Lung (tissue), 12 donors: Measurements from ENCODE around the gene OR13C8. TPM values are rescaled to one million over a fixed set of nuclear protein-coding genes. Genes with fewer than 3 reads are reported as not detected.

Source experiments
- ATAC-seq: fragments of 200-7000 bp; cut with Tn5 transposase; one replicate; pipeline ENCODE4 v1.9.1; 2020; ENCODE audit warnings: moderate number of reproducible peaks; ENCODE audit not compliant: insufficient read depth, low FRiP score
- DNase-seq, 3 donors: peaks; one replicate each; pipeline ENCODE4 v3.0.0-alpha.2; 2013 to 2017
- H3K27ac ChIP-seq, 2 donors: one replicate each; pipeline ENCODE4 v1.5.1; 2013; ENCODE audit warnings: mild to moderate bottlenecking in 2 of 2, moderate library complexity in 2 of 2, control low read depth in 1 of 2, inconsistent platforms in 1 of 2, low read depth in 1 of 2, low read length in 1 of 2
- H3K27me3 ChIP-seq, 3 donors: one replicate each; pipeline ENCODE4 v1.5.1; 2013; ENCODE audit warnings: low read length in 2 of 3; ENCODE audit not compliant: control insufficient read depth in 3 of 3, insufficient read depth in 3 of 3
- H3K36me3 ChIP-seq, 4 donors: one replicate each; pipeline ENCODE4 v1.5.1; 2013; ENCODE audit warnings: low read length in 4 of 4, mild to moderate bottlenecking in 1 of 4, moderate library complexity in 1 of 4; ENCODE audit not compliant: control insufficient read depth in 4 of 4, insufficient read depth in 4 of 4
- H3K4me1 ChIP-seq, 5 donors: one replicate each; pipeline ENCODE4 v1.5.1; 2013; ENCODE audit warnings: low read length in 5 of 5, mild to moderate bottlenecking in 2 of 5, moderate library complexity in 1 of 5; ENCODE audit not compliant: control insufficient read depth in 5 of 5, insufficient read depth in 5 of 5
- H3K4me3 ChIP-seq: one replicate; pipeline ENCODE4 v1.5.1; 2013; ENCODE audit warnings: mild to moderate bottlenecking, control low read depth, moderate library complexity
- H3K9ac ChIP-seq, 2 donors: one replicate each; pipeline ENCODE4 v1.5.1; 2013; ENCODE audit warnings: low read length in 2 of 2, control low read depth in 1 of 2; ENCODE audit not compliant: insufficient read depth in 1 of 2
- H3K9me3 ChIP-seq, 4 donors: one replicate each; pipeline ENCODE4 v1.5.1; 2013; ENCODE audit warnings: low read length in 3 of 4, mild to moderate bottlenecking in 1 of 4, moderate library complexity in 1 of 4; ENCODE audit not compliant: control insufficient read depth in 4 of 4, insufficient read depth in 3 of 4
- WGBS, 2 donors: extraction: QIAGEN DNeasy Blood & Tissue Kit; methylation state at CpG; one replicate each; pipeline ENCODE4 v1.1.7; 2013; 5-methylcytosine and 5-hydroxymethylcytosine counted together
- polyA plus RNA-seq, 2 donors: library from polyadenylated mRNA; stranded (reverse); fragments of 200-250 nt; gene quantifications; one replicate each; pipeline ENCODE4 v1.2.1, GENCODE V29; 2013
- total RNA-seq, 2 donors: library from RNA; depleted of rRNA in 1 of 2; stranded (reverse); fragments of >200 nt in 1 of 2; gene quantifications; one replicate each; pipeline ENCODE4 v1.2.1, GENCODE V29; 2014 to 2021
- TF ChIP-seq, protein P1 (sequence below): IDR thresholded peaks from 2 replicates; pipeline ENCODE4 v1.5.1; 2012; ENCODE audit warnings: mild to moderate bottlenecking; ENCODE audit errors: control extremely low read depth, extremely low read depth
- donor health status: control.
- donor health status: control.
- donor health status: Bipolar disorder and iron deficiency.
- donor health status: healthy.
- donor health status: DM: yes; HTN: yes; CAD: no.

OR13C8 gene
- total and polyA plus RNA-seq, 4 donors: not detected

DNA sequence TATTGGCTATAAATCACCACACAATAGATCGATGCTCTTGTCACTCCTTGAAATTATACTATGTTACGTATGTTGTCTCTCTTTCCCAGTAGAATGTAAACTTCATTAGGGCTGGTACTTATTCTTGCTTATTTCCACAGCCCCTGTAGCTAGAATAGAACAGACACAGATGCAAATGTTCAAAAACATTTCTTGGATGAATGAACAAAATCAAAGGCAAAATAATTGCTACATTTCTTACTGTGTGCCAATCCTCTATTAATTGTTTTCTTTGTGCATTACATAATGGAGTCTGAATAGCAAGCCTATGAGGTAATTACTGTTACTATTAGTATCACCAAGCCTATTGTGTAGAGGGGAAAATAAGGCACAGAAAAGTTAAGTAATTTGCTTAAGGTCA, 37.2 kb downstream of the OR13C8 start:
- Histone ChIP-seq H3K9ac (no peak overlapping the region), H3K36me3 (no peaks in the 10 kb centered on the region), H3K4me1 (no peaks in the 10 kb centered on the region), H3K9me3 (no peaks in the 10 kb centered on the region), H3K27ac (no peak overlapping the region), H3K27me3 (no peaks in the 10 kb centered on the region), H3K4me3 (no peak overlapping the region)
- ATAC-seq (no peak), DNase-seq (no peak)
- WGBS, 2 donors: 86 to 92% methylated on average over 2 of the region's 2 CpGs
- TF ChIP-seq, protein P1, sequence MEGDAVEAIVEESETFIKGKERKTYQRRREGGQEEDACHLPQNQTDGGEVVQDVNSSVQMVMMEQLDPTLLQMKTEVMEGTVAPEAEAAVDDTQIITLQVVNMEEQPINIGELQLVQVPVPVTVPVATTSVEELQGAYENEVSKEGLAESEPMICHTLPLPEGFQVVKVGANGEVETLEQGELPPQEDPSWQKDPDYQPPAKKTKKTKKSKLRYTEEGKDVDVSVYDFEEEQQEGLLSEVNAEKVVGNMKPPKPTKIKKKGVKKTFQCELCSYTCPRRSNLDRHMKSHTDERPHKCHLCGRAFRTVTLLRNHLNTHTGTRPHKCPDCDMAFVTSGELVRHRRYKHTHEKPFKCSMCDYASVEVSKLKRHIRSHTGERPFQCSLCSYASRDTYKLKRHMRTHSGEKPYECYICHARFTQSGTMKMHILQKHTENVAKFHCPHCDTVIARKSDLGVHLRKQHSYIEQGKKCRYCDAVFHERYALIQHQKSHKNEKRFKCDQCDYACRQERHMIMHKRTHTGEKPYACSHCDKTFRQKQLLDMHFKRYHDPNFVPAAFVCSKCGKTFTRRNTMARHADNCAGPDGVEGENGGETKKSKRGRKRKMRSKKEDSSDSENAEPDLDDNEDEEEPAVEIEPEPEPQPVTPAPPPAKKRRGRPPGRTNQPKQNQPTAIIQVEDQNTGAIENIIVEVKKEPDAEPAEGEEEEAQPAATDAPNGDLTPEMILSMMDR: no peak

DNA sequence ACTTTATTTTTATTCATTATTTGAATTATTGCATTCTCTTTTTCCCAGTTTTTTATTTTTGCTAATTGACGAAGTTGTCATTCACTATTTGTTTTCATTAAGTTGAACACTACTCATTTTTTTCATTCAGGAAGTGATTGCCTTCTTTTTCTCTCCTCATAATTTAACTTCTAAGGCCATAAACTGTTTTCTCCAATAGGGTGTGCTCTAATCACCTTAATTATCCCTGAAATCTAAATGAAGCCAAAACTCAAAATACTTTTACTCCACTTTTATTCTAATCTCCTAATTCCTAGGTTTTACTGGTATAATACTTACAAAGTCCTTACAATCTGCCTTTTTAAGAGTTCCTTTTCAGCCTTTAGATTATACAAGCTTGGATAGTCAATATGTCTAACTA, 39.4 kb downstream of the OR13C8 start:
- ATAC-seq (no peak), DNase-seq (peak in 1 of 3 donors; percentile 1)
- no peak overlapping the region for H3K4me3 ChIP-seq
- no peaks in the 10 kb centered on the region for H3K9me3 ChIP-seq
- H3K9ac ChIP-seq: no peak overlapping the region
- H3K36me3 ChIP-seq: no peaks in the 10 kb centered on the region
- TF ChIP-seq, protein P1: no peak
- WGBS, 2 donors: 43 to 57% methylated on average over 1 of the region's 1 CpG
- no peak overlapping the region for H3K27ac ChIP-seq
- no peaks in the 10 kb centered on the region for H3K4me1 ChIP-seq
- no peaks in the 10 kb centered on the region for H3K27me3 ChIP-seq

DNA sequence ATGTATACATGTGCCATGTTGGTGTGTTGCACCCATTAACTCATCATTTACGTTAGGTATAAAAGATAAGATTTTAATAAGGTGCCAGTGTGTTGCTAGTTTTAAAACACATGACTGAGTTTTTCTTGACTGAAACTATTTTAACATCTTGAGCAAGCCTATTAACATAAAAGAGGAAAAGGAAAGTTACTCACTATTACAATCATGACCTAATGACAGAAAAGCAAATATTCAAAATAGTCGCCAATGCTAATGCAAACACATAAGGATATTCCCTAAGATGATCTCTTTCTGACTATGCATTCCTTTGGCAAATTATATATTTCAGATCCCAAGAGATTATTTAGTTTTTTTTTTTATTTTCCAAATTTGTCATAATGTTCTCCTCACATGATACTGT, 42.2 kb downstream of the OR13C8 start:
- Histone ChIP-seq H3K36me3 (no peaks in the 10 kb centered on the region), H3K4me3 (no peak overlapping the region), H3K9me3 (no peaks in the 10 kb centered on the region), H3K4me1 (no peaks in the 10 kb centered on the region), H3K27ac (no peak overlapping the region), H3K27me3 (no peaks in the 10 kb centered on the region), H3K9ac (no peak overlapping the region)
- WGBS, 2 donors: 79 to 87% methylated on average over 2 of the region's 2 CpGs
- TF ChIP-seq, protein P1: no peak
- DNase-seq (no peak), ATAC-seq (no peak)

DNA sequence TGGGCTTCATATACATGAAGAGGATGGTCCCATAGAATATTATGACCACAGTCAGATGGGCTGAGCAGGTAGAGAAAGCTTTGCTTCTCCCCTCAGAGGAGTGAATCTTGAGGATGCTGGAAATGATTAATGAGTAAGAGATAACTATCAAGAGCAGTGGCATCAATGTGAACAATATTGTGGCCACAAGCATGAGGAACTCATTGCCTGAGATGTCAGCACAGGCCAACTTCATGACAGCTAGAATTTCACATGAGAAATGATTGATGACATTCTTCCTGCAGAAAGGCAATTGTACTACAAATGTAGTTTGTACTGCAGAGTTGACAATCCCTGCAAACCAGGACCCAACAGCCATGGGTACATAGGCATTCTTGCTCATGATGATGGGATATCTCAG, 48.5 kb downstream of the OR13C8 start:
- ATAC-seq: no peak
- H3K4me3 ChIP-seq: no peak overlapping the region
- no peaks in the 10 kb centered on the region for H3K36me3 ChIP-seq
- no peaks in the 10 kb centered on the region for H3K27me3 ChIP-seq
- TF ChIP-seq, protein P1: no peak
- no peaks in the 10 kb centered on the region for H3K9me3 ChIP-seq
- no peak overlapping the region for H3K27ac ChIP-seq
- no peak overlapping the region for H3K9ac ChIP-seq
- H3K4me1 ChIP-seq: no peaks in the 10 kb centered on the region
- DNase-seq: no peak
